Common myeloid progenitor, CD34-positive (primary cell): ENCODE measurements around the gene ALOXE3.
"Not testable (repeated sequence)": the region's sequence is repeated elsewhere in the genome, so short reads cannot be mapped to it uniquely, and the experiment has no call there.

ENCODE experiments used
- CTCF ChIA-PET: fragments of 350-600 bp; sonication (Branson Sonifier 250); formaldehyde crosslinking; loops from one replicate; lab custom pipeline; 2021; ENCODE audit warnings: antibody characterized with exemption; lab: Charles Lee
- POLR2A ChIA-PET: fragments of 350-600 bp; sonication (Branson Sonifier 250); formaldehyde crosslinking; loops from one replicate; lab custom pipeline; 2021; ENCODE audit warnings: antibody characterized with exemption; lab: Charles Lee
- DNase-seq, 3 donors: peaks; one replicate each; pipeline versions ENCODE4 v3.0.0 to v3.0.0-alpha.2; 2013
- H3K27ac ChIP-seq, 2 experiments: 1 replicate in 1 of 2; 2 replicates in 1 of 2; pipeline ENCODE4 v1.7.0; 2013; ENCODE audit warnings: inconsistent platforms in 2 of 2, low read length in 2 of 2, mild to moderate bottlenecking in 2 of 2, low read depth in 1 of 2, moderate library complexity in 1 of 2; ENCODE audit not compliant: severe bottlenecking in 2 of 2, insufficient read depth in 1 of 2, poor library complexity in 1 of 2
- H3K27me3 ChIP-seq, 5 experiments: replicated peaks in 2 of 5; 1 replicate in 3 of 5; 2 replicates in 2 of 5; pipeline versions ENCODE4 v1.6.1 to v1.7.0; 2013; ENCODE audit warnings: low read length in 4 of 5, mild to moderate bottlenecking in 2 of 5, moderate library complexity in 2 of 5, inconsistent platforms in 1 of 5; ENCODE audit not compliant: insufficient read depth in 5 of 5, control insufficient read depth in 4 of 5
- H3K36me3 ChIP-seq, 4 experiments: 1 replicate in 2 of 4; 2 replicates in 2 of 4; pipeline versions ENCODE4 v1.6.1 to v1.7.0; 2013; ENCODE audit warnings: low read length in 3 of 4, control low read depth in 1 of 4, mild to moderate bottlenecking in 1 of 4; ENCODE audit not compliant: control insufficient read depth in 4 of 4, insufficient read depth in 4 of 4
- H3K4me1 ChIP-seq, 4 experiments: 1 replicate in 3 of 4; 2 replicates in 1 of 4; pipeline versions ENCODE4 v1.6.1 to v1.7.1; 2013; ENCODE audit warnings: low read length in 3 of 4, mild to moderate bottlenecking in 3 of 4, control low read depth in 1 of 4, inconsistent platforms in 1 of 4, moderate library complexity in 1 of 4; ENCODE audit not compliant: control insufficient read depth in 4 of 4, insufficient read depth in 4 of 4; ENCODE audit errors: control extremely low read depth in 1 of 4
- H3K4me3 ChIP-seq, 7 experiments: 1 replicate in 4 of 7; 2 replicates in 3 of 7; pipeline versions ENCODE4 v1.5.1 to v1.7.0; 2013; ENCODE audit warnings: mild to moderate bottlenecking in 7 of 7, low read length in 6 of 7, moderate library complexity in 6 of 7, inconsistent platforms in 2 of 7, low read depth in 2 of 7, control low read depth in 1 of 7; ENCODE audit not compliant: insufficient read depth in 4 of 7, control insufficient read depth in 1 of 7; ENCODE audit errors: extremely low read depth in 1 of 7
- H3K9me3 ChIP-seq, 5 experiments: 1 replicate in 4 of 5; 2 replicates in 1 of 5; pipeline versions ENCODE4 v1.6.1 to v1.7.1; 2013; ENCODE audit warnings: low read length in 4 of 5, mild to moderate bottlenecking in 2 of 5, inconsistent platforms in 1 of 5, low read depth in 1 of 5, moderate library complexity in 1 of 5; ENCODE audit not compliant: control insufficient read depth in 4 of 5, insufficient read depth in 2 of 5; ENCODE audit errors: control extremely low read depth in 1 of 5
- whole genome bisulfite sequencing: methylation state at CpG from one replicate; pipeline ENCODE4 v1.1.5; 2013; ENCODE audit not compliant: insufficient coverage; 5-methylcytosine and 5-hydroxymethylcytosine counted together

ALOXE3 gene

GRCh38 chr17:8082292-8082691 is 36.0 kb downstream of the ALOXE3 start:
- Histone ChIP-seq H3K9me3 (no peaks in the 10 kb centered on the region), H3K4me3 (no peak overlapping the region), H3K27me3 (peaks cover 0 to 4% (median 0%) of the 10 kb centered on the region in 5 experiments), H3K36me3 (peaks cover 0 to 3% (median 0%) of the 10 kb centered on the region in 4 experiments), H3K4me1 (peaks cover 0 to 14% (median 12%) of the 10 kb centered on the region in 4 experiments), H3K27ac (no peak overlapping the region)
- ChIA-PET CTCF (interaction anchor here (2.0 to 13.0 kb wide), 3 partner anchors 8 to 36 kb away, joined by 8 to 145 read pairs (median 11); partner anchors contain the start of genes ALOX12B and ALOXE3), POLR2A (no interaction called here)
- DNase-seq: no peak
- WGBS: 99% methylated on average over 9 of the region's 10 CpGs

- Histone ChIP-seq H3K4me1 (peaks cover 0 to 14% (median 12%) of the 10 kb centered on the region in 4 experiments), H3K4me3 (no peak overlapping the region), H3K27ac (no peak overlapping the region), H3K36me3 (peaks cover 0 to 3% (median 0%) of the 10 kb centered on the region in 4 experiments), H3K27me3 (peaks cover 0 to 4% (median 0%) of the 10 kb centered on the region in 5 experiments), H3K9me3 (no peaks in the 10 kb centered on the region)
- CTCF ChIA-PET: interaction anchor here (2.6 to 13.0 kb wide), 4 partner anchors 9 to 37 kb away, joined by 8 to 145 read pairs (median 13); partner anchors contain the start of genes ALOX12B and ALOXE3
- WGBS: 100% methylated on average over 1 of the region's 3 CpGs
- no peak for DNase-seq
- POLR2A ChIA-PET: no interaction called here
Measured at GRCh38 chr17:8081876-8082275, 36.4 kb downstream of the ALOXE3 start.

- CTCF ChIA-PET: interaction anchor here (1.0 to 13.0 kb wide), 6 partner anchors 10 to 79 kb away, joined by 3 to 216 read pairs (median 13); partner anchors contain the start of genes ALOX12B and ALOXE3
- POLR2A ChIA-PET: interaction anchor here (0.6 kb wide), 1 partner anchor 83 kb away, joined by 6 read pairs; no protein-coding TSS in a partner anchor
- WGBS: 95% methylated on average over 12 of the region's 17 CpGs
- Histone ChIP-seq H3K4me1 (peaks cover 0 to 14% (median 12%) of the 10 kb centered on the region in 4 experiments), H3K4me3 (no peak overlapping the region), H3K27me3 (peaks cover 0 to 5% (median 0%) of the 10 kb centered on the region in 5 experiments), H3K36me3 (peaks cover 0 to 3% (median 0%) of the 10 kb centered on the region in 4 experiments), H3K9me3 (no peaks in the 10 kb centered on the region), H3K27ac (no peak overlapping the region)
- DNase-seq: no peak
Measured at GRCh38 chr17:8080799-8081219, 37.5 kb downstream of the ALOXE3 start.

GRCh38 chr17:8080208-8080798 is 38.0 kb downstream of the ALOXE3 start:
- peaks cover 0 to 6% (median 2%) of the 10 kb centered on the region in 5 experiments for H3K27me3 ChIP-seq
- CTCF ChIA-PET: interaction anchor here (1.0 to 13.0 kb wide), 7 partner anchors 10 to 79 kb away, joined by 3 to 216 read pairs (median 12); partner anchors contain the start of genes ALOX12B and ALOXE3
- POLR2A ChIA-PET: interaction anchor here (0.6 kb wide), 1 partner anchor 83 kb away, joined by 6 read pairs; no protein-coding TSS in a partner anchor
- no peak overlapping the region for H3K27ac ChIP-seq
- H3K4me3 ChIP-seq: peak overlapping the region in 5 of 7 experiments; percentile 54 to 84 (median 70)
- H3K36me3 ChIP-seq: peaks cover 0 to 3% (median 0%) of the 10 kb centered on the region in 4 experiments
- 38% methylated on average over 25 of the region's 25 CpGs for WGBS
- DNase-seq: no peak
- H3K4me1 ChIP-seq: peaks cover 0 to 14% (median 12%) of the 10 kb centered on the region in 4 experiments
- no peaks in the 10 kb centered on the region for H3K9me3 ChIP-seq

GRCh38 chr17:8079291-8080207 is 38.8 kb downstream of the ALOXE3 start:
- Histone ChIP-seq H3K4me1 (peaks cover 0 to 14% (median 12%) of the 10 kb centered on the region in 4 experiments), H3K27ac (no peak overlapping the region), H3K36me3 (peaks cover 0 to 3% (median 0%) of the 10 kb centered on the region in 4 experiments), H3K9me3 (no peaks in the 10 kb centered on the region), H3K4me3 (peak overlapping the region; percentile 31 to 84 (median 55)), H3K27me3 (peaks cover 0 to 12% (median 8%) of the 10 kb centered on the region in 5 experiments)
- under 1% methylated on average over 87 of the region's 87 CpGs for WGBS
- ChIA-PET CTCF (interaction anchor here (0.5 to 13.0 kb wide), 14 partner anchors 9 to 273 kb away, joined by 3 to 216 read pairs (median 4); partner anchors contain the start of genes ALOX12B and ALOXE3), POLR2A (interaction anchor here (1.0 to 1.2 kb wide), 2 partner anchors 40 to 94 kb away, joined by 3 read pairs; no protein-coding TSS in a partner anchor)
- peak; percentile 78 to 90 (median 88) for DNase-seq

GRCh38 chr17:8077939-8078338 is 40.4 kb downstream of the ALOXE3 start:
- H3K27me3 ChIP-seq: peaks cover 0 to 29% (median 22%) of the 10 kb centered on the region in 5 experiments
- 100% methylated on average over 1 of the region's 5 CpGs for WGBS
- POLR2A ChIA-PET: not testable (repeated sequence)

More at GRCh38 chr17:8077939-8078338, 40.4 kb downstream of the ALOXE3 start:
- not testable (repeated sequence) for DNase-seq, H3K9me3 ChIP-seq, H3K27ac ChIP-seq, H3K4me3 ChIP-seq, H3K36me3 ChIP-seq
- CTCF ChIA-PET: interaction anchor here (1.0 to 13.0 kb wide), 7 partner anchors 8 to 37 kb away, joined by 3 to 216 read pairs (median 8); partner anchors contain the start of gene ALOX12B
- H3K4me1 ChIP-seq: peaks cover 0 to 26% (median 23%) of the 10 kb centered on the region in 4 experiments
